Parathyroid adenoma (tissue), 2 donors: ENCODE data around the gene IL18RAP.

Source experiments
- H2AFZ ChIP-seq: fragments of 300-600 bp; sonication (generic); one replicate; pipeline ENCODE4 v1.7.0; 2017; ENCODE audit warnings: antibody characterized with exemption, mild to moderate bottlenecking
- H3K27ac ChIP-seq: fragments of 300-600 bp; sonication (generic); one replicate; pipeline ENCODE4 v1.7.0; 2017
- H3K27me3 ChIP-seq: fragments of 300-600 bp; sonication (generic); one replicate; pipeline ENCODE4 v1.7.0; 2017; ENCODE audit warnings: low read length; ENCODE audit not compliant: control insufficient read depth, insufficient read depth
- H3K36me3 ChIP-seq: fragments of 300-600 bp; sonication (generic); one replicate; pipeline ENCODE4 v1.7.0; 2017; ENCODE audit warnings: low read length; ENCODE audit not compliant: control insufficient read depth, insufficient read depth
- H3K4me1 ChIP-seq: fragments of 300-600 bp; sonication (generic); one replicate; pipeline ENCODE4 v1.7.0; 2017; ENCODE audit warnings: control low read depth
- H3K4me2 ChIP-seq: fragments of 300-600 bp; sonication (generic); one replicate; pipeline ENCODE4 v1.7.0; 2017; ENCODE audit warnings: low read length
- H3K4me3 ChIP-seq: fragments of 300-600 bp; sonication (generic); one replicate; pipeline ENCODE4 v1.7.0; 2017; ENCODE audit warnings: low read depth, low read length
- H3K79me2 ChIP-seq: fragments of 300-600 bp; sonication (generic); one replicate; pipeline ENCODE4 v1.7.0; 2017; ENCODE audit warnings: control low read depth
- H3K9ac ChIP-seq: fragments of 300-600 bp; sonication (generic); one replicate; pipeline ENCODE4 v1.7.0; 2017; ENCODE audit warnings: mild to moderate bottlenecking
- H3K9me3 ChIP-seq: fragments of 300-600 bp; sonication (generic); one replicate; pipeline ENCODE4 v1.7.0; 2017; ENCODE audit warnings: low read length; ENCODE audit not compliant: control insufficient read depth
- TF ChIP-seq, protein P1 (sequence below): fragments of 300-600 bp; sonication (generic); IDR thresholded peaks from one replicate; pipeline ENCODE4 v1.7.0; 2017; ENCODE audit warnings: antibody characterized with exemption, mild to moderate bottlenecking
- donor health status: primary hyperparathyroidism.

The IL18RAP gene

GRCh38 chr2:102422910-102423309 lies at the start of gene IL18RAP:
TSS of gene IL18RAP (plus strand) at chr2:102423160. CDS start at chr2:102423278, 118 bp downstream.
- no peaks in the 10 kb centered on the region for H3K79me2 ChIP-seq
- no peak within 1 kb of the TSS for H3K27ac ChIP-seq
- TF ChIP-seq, protein P1, sequence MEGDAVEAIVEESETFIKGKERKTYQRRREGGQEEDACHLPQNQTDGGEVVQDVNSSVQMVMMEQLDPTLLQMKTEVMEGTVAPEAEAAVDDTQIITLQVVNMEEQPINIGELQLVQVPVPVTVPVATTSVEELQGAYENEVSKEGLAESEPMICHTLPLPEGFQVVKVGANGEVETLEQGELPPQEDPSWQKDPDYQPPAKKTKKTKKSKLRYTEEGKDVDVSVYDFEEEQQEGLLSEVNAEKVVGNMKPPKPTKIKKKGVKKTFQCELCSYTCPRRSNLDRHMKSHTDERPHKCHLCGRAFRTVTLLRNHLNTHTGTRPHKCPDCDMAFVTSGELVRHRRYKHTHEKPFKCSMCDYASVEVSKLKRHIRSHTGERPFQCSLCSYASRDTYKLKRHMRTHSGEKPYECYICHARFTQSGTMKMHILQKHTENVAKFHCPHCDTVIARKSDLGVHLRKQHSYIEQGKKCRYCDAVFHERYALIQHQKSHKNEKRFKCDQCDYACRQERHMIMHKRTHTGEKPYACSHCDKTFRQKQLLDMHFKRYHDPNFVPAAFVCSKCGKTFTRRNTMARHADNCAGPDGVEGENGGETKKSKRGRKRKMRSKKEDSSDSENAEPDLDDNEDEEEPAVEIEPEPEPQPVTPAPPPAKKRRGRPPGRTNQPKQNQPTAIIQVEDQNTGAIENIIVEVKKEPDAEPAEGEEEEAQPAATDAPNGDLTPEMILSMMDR, result no peak
- H3K9me3 ChIP-seq, result no peaks in the 10 kb centered on the region
- no peaks in the 10 kb centered on the region for H3K27me3 ChIP-seq
- no peak within 1 kb of the TSS for H3K4me3 ChIP-seq
- no peak within 1 kb of the TSS for H2AFZ ChIP-seq
- H3K36me3 ChIP-seq, result no peaks in the 10 kb centered on the region
- no peak within 1 kb of the TSS for H3K4me2 ChIP-seq
- H3K4me1 ChIP-seq, result no peaks in the 10 kb centered on the region
- H3K9ac ChIP-seq, result no peak within 1 kb of the TSS

GRCh38 chr2:102376052-102376591 lies 46.8 kb upstream of the IL18RAP start:
- Histone ChIP-seq H3K79me2 (no peaks in the 10 kb centered on the region), H3K9ac (no peak overlapping the region), H3K4me3 (no peak overlapping the region), H3K27me3 (no peaks in the 10 kb centered on the region), H3K9me3 (no peaks in the 10 kb centered on the region), H3K36me3 (no peaks in the 10 kb centered on the region), H2AFZ (no peak overlapping the region), H3K27ac (no peak overlapping the region), H3K4me1 (no peaks in the 10 kb centered on the region), H3K4me2 (no peak overlapping the region)
- TF ChIP-seq, protein P1, result no peak

DNA sequence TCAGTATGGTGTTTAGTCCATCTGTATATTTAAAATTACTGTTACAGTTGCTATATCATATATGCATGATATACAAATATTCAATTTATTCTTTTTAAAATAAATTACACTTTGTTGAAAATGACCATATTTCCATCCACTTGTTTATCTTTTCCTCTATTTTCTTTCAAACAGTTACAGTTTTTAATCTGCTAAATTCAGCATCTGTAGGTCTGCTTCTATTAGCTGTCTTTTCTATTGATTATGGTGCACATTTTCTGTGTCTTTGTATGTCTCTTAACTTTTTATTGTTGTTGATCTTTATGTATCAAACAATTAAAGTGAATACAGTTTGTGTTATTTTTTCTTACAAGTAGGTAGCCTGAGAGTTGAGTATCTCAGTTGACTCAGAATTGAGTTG lies 39.2 kb upstream of the IL18RAP start:
- TF ChIP-seq, protein P1, result no peak
- Histone ChIP-seq H3K4me3 (no peak overlapping the region), H3K27me3 (no peaks in the 10 kb centered on the region), H3K9me3 (no peaks in the 10 kb centered on the region), H3K27ac (no peak overlapping the region), H3K36me3 (no peaks in the 10 kb centered on the region), H3K4me1 (no peaks in the 10 kb centered on the region), H3K4me2 (no peak overlapping the region), H2AFZ (no peak overlapping the region), H3K79me2 (no peaks in the 10 kb centered on the region), H3K9ac (no peak overlapping the region)

DNA sequence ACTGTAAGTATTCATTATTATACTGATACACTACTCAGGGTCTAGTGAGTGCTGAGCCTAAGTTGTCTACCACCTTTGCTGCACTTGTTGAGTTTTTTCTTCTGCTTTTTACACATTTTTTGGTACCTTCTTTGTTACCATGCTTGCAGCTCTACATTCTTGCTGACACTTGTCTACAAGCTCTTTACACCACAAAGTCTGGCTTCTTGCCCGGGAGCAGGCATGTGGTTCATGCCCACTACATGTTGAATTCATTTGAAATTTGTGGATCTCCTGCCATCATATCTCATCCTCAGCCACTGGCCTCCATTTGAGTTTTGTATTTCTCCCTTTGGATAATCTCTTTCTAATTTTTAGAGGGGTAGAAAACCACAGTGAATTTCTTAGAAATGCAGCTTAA lies 37.4 kb upstream of the IL18RAP start:
- no peaks in the 10 kb centered on the region for H3K27me3 ChIP-seq
- TF ChIP-seq, protein P1, result no peak

GRCh38 chr2:102386004-102386403 lies 37.0 kb upstream of the IL18RAP start:
- no peaks in the 10 kb centered on the region for H3K36me3 ChIP-seq

More for the DNA sequence above, 37.4 kb upstream of the IL18RAP start:
- no peak overlapping the region for H3K27ac ChIP-seq
- H3K36me3 ChIP-seq, result no peaks in the 10 kb centered on the region
- no peaks in the 10 kb centered on the region for H3K79me2 ChIP-seq
- H2AFZ ChIP-seq, result no peak overlapping the region
- no peaks in the 10 kb centered on the region for H3K4me1 ChIP-seq
- no peak overlapping the region for H3K4me3 ChIP-seq
- no peaks in the 10 kb centered on the region for H3K9me3 ChIP-seq
- no peak overlapping the region for H3K9ac ChIP-seq
- H3K4me2 ChIP-seq, result no peak overlapping the region

More at GRCh38 chr2:102386004-102386403, 37.0 kb upstream of the IL18RAP start:
- no peak overlapping the region for H3K9ac ChIP-seq
- no peak overlapping the region for H3K27ac ChIP-seq
- no peaks in the 10 kb centered on the region for H3K4me1 ChIP-seq
- H3K9me3 ChIP-seq, result no peaks in the 10 kb centered on the region
- H3K4me2 ChIP-seq, result no peak overlapping the region
- no peak overlapping the region for H2AFZ ChIP-seq
- TF ChIP-seq, protein P1, result no peak
- H3K27me3 ChIP-seq, result no peaks in the 10 kb centered on the region
- H3K79me2 ChIP-seq, result no peaks in the 10 kb centered on the region
- H3K4me3 ChIP-seq, result no peak overlapping the region
